K562 (cell line): ENCODE results near the gene STAM2. TPM values are rescaled to one million over a fixed set of nuclear protein-coding genes. Genes with fewer than 3 reads are reported as not detected.
"Not testable (repeated sequence)": the region's sequence is repeated elsewhere in the genome, so short reads cannot be mapped to it uniquely, and the experiment has no call there.

ENCODE experiments used
- ATAC-seq: fragments of 200-7000 bp; cut with Tn5 transposase; 3 replicates; pipeline ENCODE4 v1.9.1; 2020; ENCODE audit warnings: moderate library complexity
- BruUV-seq: library from RNA; stranded (reverse); fragments of 400-500 nt; replicated peaks from 2 replicates; lab custom pipeline; 2021; lab: Mats Ljungman, UMichigan
- CTCF ChIA-PET: fragments of 300-600 bp; formaldehyde crosslinking; extraction: SDS; loops from one replicate; lab custom pipeline; 2021; ENCODE audit warnings: low intra/inter-chr PET ratio; lab: Yijun Ruan, JAX
- POLR2A ChIA-PET: fragments of 300-600, 350-650 bp; sonication (Branson Sonifier 250); formaldehyde crosslinking; extraction: SDS; loops from one replicate; lab custom pipeline; 2021; ENCODE audit warnings: antibody characterized with exemption, inconsistent platforms; lab: Yijun Ruan, JAX
- DNase-seq, 4 experiments: peaks; one replicate each; pipeline versions ENCODE4 v3.0.0 to v3.0.0-alpha.2; 2011 to 2018; ENCODE audit warnings: low spot score in 3 of 4, mixed read lengths in 3 of 4; ENCODE audit errors: extremely low read depth in 1 of 4
- FAIRE-seq: peaks from 2 replicates; lab custom pipeline; 2011; peaks lifted over from hg19 to GRCh38; lab: Jason Lieb, UNC
- H2AFZ ChIP-seq: 2 replicates; pipeline ENCODE4 v1.6.0; 2011; ENCODE audit warnings: low read depth, low read length, control low read depth, inconsistent platforms
- H3K27ac ChIP-seq: fragments of 200-600 bp; 3 replicates; pipeline ENCODE4 v1.8.0; 2011; ENCODE audit warnings: low read depth, mild to moderate bottlenecking, control low read depth, inconsistent platforms, low read length, moderate library complexity, mixed read lengths; ENCODE audit errors: extremely low read depth
- H3K27me3 ChIP-seq, 2 experiments: fragments of 300-600 bp in 1 of 2; 2 replicates in 1 of 2; 3 replicates in 1 of 2; pipeline versions ENCODE4 v1.6.0 to v1.8.0; 2011; ENCODE audit warnings: inconsistent platforms in 2 of 2, low read length in 2 of 2, mild to moderate bottlenecking in 1 of 2, mixed read lengths in 1 of 2, moderate library complexity in 1 of 2; ENCODE audit not compliant: control insufficient read depth in 2 of 2, insufficient read depth in 2 of 2
- H3K36me3 ChIP-seq: fragments of 300-600 bp; 3 replicates; pipeline ENCODE4 v1.8.0; 2011; ENCODE audit warnings: mild to moderate bottlenecking, low read length, inconsistent platforms; ENCODE audit not compliant: control insufficient read depth, insufficient read depth
- H3K4me1 ChIP-seq, 2 experiments: fragments of 200-600 bp in 1 of 2; replicated peaks in 1 of 2; 2 replicates in 1 of 2; 3 replicates in 1 of 2; pipeline versions ENCODE4 v1.5.1 to v1.8.0; 2011; ENCODE audit warnings: inconsistent platforms in 2 of 2, low read length in 2 of 2, mild to moderate bottlenecking in 1 of 2, mixed read lengths in 1 of 2, moderate library complexity in 1 of 2; ENCODE audit not compliant: control insufficient read depth in 2 of 2, insufficient read depth in 2 of 2
- H3K4me2 ChIP-seq: 2 replicates; pipeline ENCODE4 v1.6.1; 2011; ENCODE audit warnings: low read length, control low read depth, inconsistent platforms, mixed read lengths; ENCODE audit not compliant: insufficient read depth
- H3K4me3 ChIP-seq: fragments of 200-600 bp; sonication (generic), shearing (Covaris generic); 2 replicates; pipeline ENCODE4 v1.5.1; 2016; ENCODE audit warnings: control low read depth, inconsistent platforms
- H3K79me2 ChIP-seq: fragments of 200-600 bp; 3 replicates; pipeline ENCODE4 v1.8.0; 2011; ENCODE audit warnings: low read length, inconsistent platforms; ENCODE audit not compliant: control insufficient read depth, insufficient read depth
- H3K9ac ChIP-seq, 2 experiments: 2 replicates each; pipeline versions ENCODE4 v1.6.0 to v1.6.1; 2011; ENCODE audit warnings: low read depth in 2 of 2, low read length in 2 of 2, control low read depth in 1 of 2, inconsistent platforms in 1 of 2, mild to moderate bottlenecking in 1 of 2, mixed read lengths in 1 of 2; ENCODE audit not compliant: insufficient read depth in 1 of 2
- H3K9me1 ChIP-seq: one replicate; pipeline ENCODE4 v1.6.0; 2011; ENCODE audit warnings: inconsistent platforms, mild to moderate bottlenecking, low read length, moderate library complexity; ENCODE audit not compliant: control insufficient read depth, insufficient read depth
- H3K9me3 ChIP-seq: replicated peaks from 2 replicates; pipeline ENCODE4 v1.5.1; 2011; ENCODE audit warnings: low read depth, low read length, inconsistent platforms; ENCODE audit not compliant: control insufficient read depth, insufficient read depth
- H4K20me1 ChIP-seq: replicated peaks from 2 replicates; pipeline ENCODE4 v1.6.1; 2011; ENCODE audit warnings: low read length, inconsistent platforms, mixed read lengths; ENCODE audit not compliant: control insufficient read depth, insufficient read depth
- CHD4 ChIP-seq: fragments of 200-600 bp; sonication (generic); IDR thresholded peaks from 3 replicates; pipeline ENCODE4 v1.6.1; 2012; ENCODE audit warnings: low read depth, mild to moderate bottlenecking, mixed read lengths, low read length, inconsistent platforms; ENCODE audit not compliant: insufficient read depth, insufficient replicate concordance, poor library complexity, severe bottlenecking
- ELF1 ChIP-seq: fragments of 200-800 bp; sonication (Bioruptor generic); IDR thresholded peaks from 2 replicates; pipeline ENCODE4 v1.6.1; 2016; ENCODE audit warnings: missing genetic modification characterization, missing compliant biosample characterization
- ESRRB ChIP-seq: fragments of 250-450 bp; sonication (Bioruptor Pico); IDR thresholded peaks from 2 replicates; pipeline ENCODE4 v1.5.0; 2020; ENCODE audit warnings: mild to moderate bottlenecking, moderate library complexity, borderline replicate concordance
- ETV6 ChIP-seq, 3 experiments: fragments of 150-350 bp in 1 of 3; sonication (generic) in 1 of 3; formaldehyde crosslinking in 1 of 3; IDR thresholded peaks; 2 replicates each; pipeline versions ENCODE4 v1.6.1 to v1.8.0; 2014 to 2022; ENCODE audit warnings: borderline replicate concordance in 2 of 3, low read depth in 2 of 3, antibody characterized with exemption in 1 of 3, low read length in 1 of 3, mild to moderate bottlenecking in 1 of 3, missing genetic modification reagents in 1 of 3
- GTF2F1 ChIP-seq: IDR thresholded peaks from 2 replicates; pipeline ENCODE4 v1.6.1; 2011; ENCODE audit warnings: low read depth, low read length, improper control_type of control experiment
- MCM2 ChIP-seq: fragments of 450-650 bp; IDR thresholded peaks from 2 replicates; pipeline ENCODE4 v1.6.1; 2017; ENCODE audit warnings: low read depth, mild to moderate bottlenecking
- MECOM ChIP-seq: fragments of 250-450 bp; sonication (Bioruptor Pico); IDR thresholded peaks from 2 replicates; pipeline ENCODE4 v1.8.0; 2022; ENCODE audit warnings: inconsistent platforms
- NONO ChIP-seq, 2 experiments: fragments of 200-400 bp in 1 of 2; fragments of 450-650 bp in 1 of 2; formaldehyde crosslinking in 1 of 2; IDR thresholded peaks; 2 replicates each; pipeline ENCODE4 v1.6.1; 2017; ENCODE audit warnings: low read depth in 2 of 2, mild to moderate bottlenecking in 2 of 2, moderate library complexity in 2 of 2, low read length in 1 of 2
- POLR2AphosphoS5 ChIP-seq: IDR thresholded peaks from 2 replicates; pipeline ENCODE4 v1.6.1; 2011; ENCODE audit warnings: mild to moderate bottlenecking, low read depth, low read length, moderate library complexity; ENCODE audit not compliant: control insufficient read depth, insufficient read depth
- RUNX1 ChIP-seq: sonication (generic); IDR thresholded peaks from 2 replicates; pipeline ENCODE4 v1.6.1; 2016; ENCODE audit warnings: antibody characterized with exemption, low read depth
- SRSF1 ChIP-seq: fragments of 200-400 bp; formaldehyde crosslinking; IDR thresholded peaks from 2 replicates; pipeline ENCODE4 v1.6.1; 2017; ENCODE audit warnings: mild to moderate bottlenecking, low read depth, low read length, moderate library complexity
- ZBTB17 ChIP-seq: fragments of 450-650 bp; formaldehyde crosslinking; IDR thresholded peaks from 2 replicates; pipeline ENCODE4 v1.4.0; 2020; ENCODE audit warnings: mild to moderate bottlenecking
- ZFP36 ChIP-seq: fragments of 150-350 bp; IDR thresholded peaks from 2 replicates; pipeline ENCODE4 v1.6.1; 2018; ENCODE audit warnings: low read length, low read depth; ENCODE audit not compliant: partially characterized antibody
- ZNF324 ChIP-seq: fragments of 250-450 bp; sonication (Bioruptor Pico); IDR thresholded peaks from 2 replicates; pipeline ENCODE4 v1.4.0; 2020; ENCODE audit warnings: mild to moderate bottlenecking
- ZNF695 ChIP-seq: fragments of 450-650 bp; formaldehyde crosslinking; IDR thresholded peaks from 2 replicates; pipeline ENCODE4 v1.4.0; 2020; ENCODE audit warnings: mild to moderate bottlenecking, moderate library complexity
- WGBS: fragments of 100-300 bp; shearing (Covaris generic); methylation state at CpG from one replicate; pipeline ENCODE4 v1.1.6; 2016; ENCODE audit warnings: low coverage, mixed read lengths; ENCODE audit not compliant: insufficient coverage; ENCODE audit errors: missing lambda C conversion rate; 5-methylcytosine and 5-hydroxymethylcytosine counted together
- in situ Hi-C: fragments of 300-500 bp; cut with MboI; formaldehyde crosslinking; loops from 4 replicates; pipeline ENCODE4 v1.15.0; 2018; ENCODE audit warnings: inconsistent platforms, mixed read lengths
- intact Hi-C: fragments of 100-400 bp; cut with micrococcal nuclease; formaldehyde crosslinking; loops from 2 replicates; pipeline ENCODE4 v1.14.2; 2022
- polyA plus RNA-seq, 8 experiments: library from polyadenylated mRNA; depleted of rRNA in 4 of 8; stranded (reverse) in 5 of 8; unstranded in 3 of 8; fragments of >200 nt; fragmentation: Nextera tagmentation in 2 of 8; fragmentation: Illumina TruSeq in 1 of 8; extraction: Ambion mirVana in 2 of 8; extraction: Trizol in 1 of 8; gene quantifications; 2 replicates each; pipeline versions ENCODE4 v1.2.1 to v1.2.3, GENCODE V29; 2011 to 2014; ENCODE audit warnings: inconsistent platforms in 1 of 8, missing spikeins in 1 of 8
- total RNA-seq, 7 experiments: library from RNA; depleted of rRNA in 6 of 7; stranded (reverse); fragments of >200 nt in 6 of 7; fragmentation: Illumina TruSeq in 2 of 7; extraction: Trizol in 2 of 7; gene quantifications; 2 replicates each; pipeline versions ENCODE4 v1.2.1 to v1.2.3, GENCODE V29; 2011 to 2021; ENCODE audit warnings: low replicate concordance in 1 of 7
- TF ChIP-seq, protein P1 (sequence below): sonication (generic); formaldehyde crosslinking; IDR thresholded peaks from 2 replicates; pipeline ENCODE4 v1.8.1; 2023; ENCODE audit warnings: mild to moderate bottlenecking, missing genetic modification reagents

Gene STAM2
- total and polyA plus RNA-seq, 9 of the 15 experiments (the other 6 are each of a cell fraction or from before 2014, with no cell fraction given): 4.5 to 13.9 (median 8.7) TPM

- Histone ChIP-seq H4K20me1 (0 out of 2 replicates have a peak, but pooled peaks cover 3% of the 10 kb centered on the region), H3K9me1 (no peaks in the 10 kb centered on the region), H3K79me2 (peaks cover 17% of the 10 kb centered on the region; the same call in 2 of the 3 replicates), H3K27ac (no peak overlapping the region), H3K9me3 (no peaks in the 10 kb centered on the region), H3K4me2 (no peak overlapping the region), H3K4me1 (peaks cover 0 to 8% of the 10 kb centered on the region in 2 experiments; a peak in 2 of 5 replicates), H3K27me3 (no peaks in the 10 kb centered on the region), H3K36me3 (no peaks in the 10 kb centered on the region), H3K4me3 (no peak overlapping the region), H2AFZ (no peak overlapping the region), H3K9ac (no peak overlapping the region)
- DNase-seq (no peak), FAIRE-seq (no peak), ATAC-seq (no peak)
- intact Hi-C loops: no loop called here
- TF ChIP-seq, protein P1, sequence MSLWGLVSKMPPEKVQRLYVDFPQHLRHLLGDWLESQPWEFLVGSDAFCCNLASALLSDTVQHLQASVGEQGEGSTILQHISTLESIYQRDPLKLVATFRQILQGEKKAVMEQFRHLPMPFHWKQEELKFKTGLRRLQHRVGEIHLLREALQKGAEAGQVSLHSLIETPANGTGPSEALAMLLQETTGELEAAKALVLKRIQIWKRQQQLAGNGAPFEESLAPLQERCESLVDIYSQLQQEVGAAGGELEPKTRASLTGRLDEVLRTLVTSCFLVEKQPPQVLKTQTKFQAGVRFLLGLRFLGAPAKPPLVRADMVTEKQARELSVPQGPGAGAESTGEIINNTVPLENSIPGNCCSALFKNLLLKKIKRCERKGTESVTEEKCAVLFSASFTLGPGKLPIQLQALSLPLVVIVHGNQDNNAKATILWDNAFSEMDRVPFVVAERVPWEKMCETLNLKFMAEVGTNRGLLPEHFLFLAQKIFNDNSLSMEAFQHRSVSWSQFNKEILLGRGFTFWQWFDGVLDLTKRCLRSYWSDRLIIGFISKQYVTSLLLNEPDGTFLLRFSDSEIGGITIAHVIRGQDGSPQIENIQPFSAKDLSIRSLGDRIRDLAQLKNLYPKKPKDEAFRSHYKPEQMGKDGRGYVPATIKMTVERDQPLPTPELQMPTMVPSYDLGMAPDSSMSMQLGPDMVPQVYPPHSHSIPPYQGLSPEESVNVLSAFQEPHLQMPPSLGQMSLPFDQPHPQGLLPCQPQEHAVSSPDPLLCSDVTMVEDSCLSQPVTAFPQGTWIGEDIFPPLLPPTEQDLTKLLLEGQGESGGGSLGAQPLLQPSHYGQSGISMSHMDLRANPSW: no peak
- no peak for TF ChIP-seq ZFP36
- no peak for TF ChIP-seq ETV6 (IDR thresholded peaks at IDR 0.05; ENCODE audit: borderline replicate concordance in 1 of 2, low read depth in 2 of 2, low read length in 1 of 2)
- TF ChIP-seq ETV6 (CRISPR knock-in tag; IDR thresholded peaks at IDR 0.05; ENCODE audit: borderline replicate concordance): no peak
- TF ChIP-seq POLR2AphosphoS5: no peak
- no peak for TF ChIP-seq RUNX1
- no peak for TF ChIP-seq MECOM (CRISPR knock-in tag)
- no peak for TF ChIP-seq GTF2F1
- TF ChIP-seq SRSF1: no peak
- TF ChIP-seq CHD4: no peak
- no peak for TF ChIP-seq ESRRB (CRISPR knock-in tag)
- no peak for TF ChIP-seq ZBTB17 (CRISPR knock-in tag)
- TF ChIP-seq ZNF695 (CRISPR knock-in tag): no peak
- TF ChIP-seq ZNF324 (CRISPR knock-in tag): no peak
- TF ChIP-seq NONO (IDR thresholded peaks at IDR 0.05; ENCODE audit: low read depth in 2 of 2, low read length in 1 of 2): no peak
- TF ChIP-seq MCM2: no peak
- no peak for TF ChIP-seq ELF1 (tag)
- in situ Hi-C loops: no loop called here
- POLR2A ChIA-PET: no interaction called here
- WGBS: 67% methylated on average over 4 of the region's 4 CpGs
- BruUV-seq: no TSS peak
- CTCF ChIA-PET: no interaction called here
These were observed 14.0 kb downstream of the STAM2 start for GRCh38 chr2:152161598-152161997.

DNA sequence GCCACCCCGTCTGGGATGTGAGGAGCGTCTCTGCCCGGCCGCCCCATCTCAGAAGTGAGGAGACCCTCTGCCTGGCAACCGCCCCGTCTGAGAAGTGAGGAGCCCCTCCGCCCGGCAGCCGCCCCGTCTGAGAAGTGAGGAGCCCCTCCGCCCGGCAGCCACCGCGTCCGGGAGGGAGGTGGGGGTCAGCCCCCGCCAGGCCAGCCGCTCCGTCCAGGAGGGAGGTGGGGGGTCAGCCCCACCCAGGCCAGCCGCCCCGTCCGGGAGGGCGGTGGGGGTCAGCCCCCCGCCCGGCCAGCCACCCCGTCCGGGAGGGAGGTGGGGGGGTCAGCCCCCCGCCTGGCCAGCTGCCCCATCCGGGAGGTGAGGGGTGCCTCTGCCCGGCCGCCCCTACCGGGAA is 15.2 kb downstream of the STAM2 start:
- H3K9me3 ChIP-seq, BruUV-seq, ATAC-seq, H3K27ac ChIP-seq, in situ Hi-C loops, H3K4me2 ChIP-seq, CTCF ChIA-PET, H3K9me1 ChIP-seq, FAIRE-seq, H3K36me3 ChIP-seq, H3K27me3 ChIP-seq, H2AFZ ChIP-seq, H3K9ac ChIP-seq, DNase-seq, intact Hi-C loops, H3K79me2 ChIP-seq, H3K4me1 ChIP-seq, H4K20me1 ChIP-seq, H3K4me3 ChIP-seq, POLR2A ChIA-PET: not testable (repeated sequence)
- 96% methylated on average over 10 of the region's 31 CpGs for WGBS
